GM19468 (cell line): ENCODE measurements around the gene BSG.

ENCODE experiments used
- ATAC-seq: cut with Tn5 transposase; IDR thresholded peaks from one replicate; pipeline ENCODE4 v1.9.1; 2021; ENCODE audit warnings: mild to moderate bottlenecking, moderate library complexity, moderate number of reproducible peaks; ENCODE audit not compliant: unreplicated experiment; ENCODE audit errors: extremely low read depth

The BSG gene

DNA sequence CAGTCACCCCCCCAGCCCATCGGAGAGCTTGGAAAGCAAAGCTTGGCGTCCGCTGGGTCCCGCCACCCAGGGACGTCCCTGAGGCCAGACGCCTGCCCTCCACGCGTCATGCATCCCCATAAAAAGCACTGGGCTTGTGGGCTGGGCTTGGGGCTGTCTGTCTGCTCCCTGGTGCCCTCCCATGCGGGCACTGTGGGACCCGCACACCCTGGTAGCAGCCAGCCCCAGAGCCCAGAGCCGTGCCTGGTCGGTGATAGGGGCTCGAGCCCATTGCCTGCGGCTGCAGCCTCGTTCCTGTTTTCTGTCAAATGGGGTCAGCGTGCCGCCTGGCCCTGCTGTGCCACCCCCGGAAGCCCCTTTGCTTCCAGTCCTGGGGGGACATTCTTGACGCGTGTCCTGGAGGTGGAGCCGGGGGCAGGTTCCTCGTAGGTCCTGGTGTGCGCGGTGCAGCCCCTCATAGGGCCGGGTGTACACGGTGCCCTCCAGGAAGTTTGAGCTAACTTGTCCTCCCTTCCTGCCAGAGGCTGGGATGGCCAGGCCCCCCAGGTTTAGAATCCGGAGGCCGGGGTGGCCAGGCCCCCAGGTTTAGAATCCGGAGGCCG lies 32.9 kb upstream of the BSG start:
- no peak for ATAC-seq

DNA sequence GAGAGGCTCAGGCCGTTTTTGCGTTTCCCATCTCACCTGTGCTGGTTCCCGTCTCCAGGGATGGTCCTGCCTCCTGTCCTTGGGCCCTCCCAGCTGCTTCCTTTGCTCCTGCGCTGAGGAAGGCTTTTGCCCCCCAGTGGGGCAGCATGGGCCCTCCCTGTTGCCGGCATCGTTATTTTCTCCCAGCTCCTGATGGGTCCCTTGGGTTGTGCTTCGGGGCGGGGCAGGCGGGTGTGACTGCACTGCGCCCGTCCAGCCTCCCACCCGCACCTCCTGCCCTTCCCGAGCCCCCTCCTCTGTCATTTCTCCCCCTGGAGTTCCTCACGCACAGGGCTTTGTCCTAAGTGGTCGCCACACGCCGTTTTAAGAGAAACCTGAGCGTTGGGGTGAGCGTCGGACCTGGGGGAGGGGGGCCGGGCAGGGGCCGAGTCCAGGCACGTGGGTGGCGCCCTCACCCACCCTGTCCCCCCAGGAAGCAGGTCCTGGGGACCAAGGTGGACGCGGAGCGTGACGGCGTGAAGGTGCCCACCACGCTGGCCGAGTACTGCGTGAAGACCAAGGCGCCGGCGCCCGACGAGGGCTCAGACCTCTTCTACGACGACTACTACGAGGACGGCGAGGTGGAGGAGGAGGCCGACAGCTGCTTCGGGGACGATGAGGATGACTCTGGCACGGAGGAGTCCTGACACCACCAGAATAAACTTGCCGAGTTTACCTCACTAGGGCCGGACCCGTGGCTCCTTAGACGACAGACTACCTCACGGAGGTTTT lies 31.3 kb upstream of the BSG start:
- no peak for ATAC-seq

DNA sequence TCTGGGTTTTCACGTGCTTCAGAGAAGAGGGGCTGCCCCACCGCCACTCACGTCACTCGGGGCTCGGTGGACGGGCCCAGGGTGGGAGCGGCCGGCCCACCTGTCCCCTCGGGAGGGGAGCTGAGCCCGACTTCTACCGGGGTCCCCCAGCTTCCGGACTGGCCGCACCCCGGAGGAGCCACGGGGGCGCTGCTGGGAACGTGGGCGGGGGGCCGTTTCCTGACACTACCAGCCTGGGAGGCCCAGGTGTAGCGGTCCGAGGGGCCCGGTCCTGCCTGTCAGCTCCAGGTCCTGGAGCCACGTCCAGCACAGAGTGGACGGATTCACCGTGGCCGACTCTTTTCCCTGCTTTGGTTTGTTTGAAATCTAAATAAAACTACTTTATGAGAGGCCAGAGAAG lies 30.7 kb upstream of the BSG start:
- no peak for ATAC-seq

DNA sequence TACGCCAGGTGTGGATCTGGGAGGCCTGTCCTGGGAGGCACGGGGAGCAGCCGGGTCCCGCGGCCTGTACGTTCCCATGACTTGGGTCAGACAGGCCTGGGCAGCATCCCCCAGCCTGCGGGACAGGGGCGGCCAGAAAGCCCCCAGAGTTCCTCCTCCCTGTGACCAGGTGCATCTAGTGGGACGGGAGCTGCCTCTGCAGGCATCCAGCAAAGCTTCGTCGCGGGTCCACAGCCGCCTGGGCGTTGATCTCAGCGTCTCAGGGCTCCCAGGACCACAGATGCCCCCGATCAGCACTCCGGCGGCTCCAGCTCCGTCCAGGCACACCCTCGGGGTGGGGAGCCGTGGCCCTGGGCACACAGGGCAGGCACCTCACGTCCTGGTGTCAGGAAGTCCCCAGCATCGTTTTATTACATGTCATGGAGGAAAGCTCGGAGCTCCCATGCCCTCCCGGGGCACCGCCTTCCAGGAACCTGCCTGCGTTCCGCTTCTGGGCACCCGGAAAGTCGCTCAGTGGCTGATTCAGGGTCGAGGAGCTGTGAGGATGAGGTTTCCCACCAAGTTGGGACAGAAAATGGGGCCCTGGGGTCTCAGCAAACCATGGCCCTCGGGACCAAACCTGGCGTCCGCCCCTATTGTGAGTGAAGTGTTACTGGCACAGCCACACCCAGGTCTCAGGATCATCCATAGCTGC lies 30.1 kb upstream of the BSG start:
- ATAC-seq, result no peak

DNA sequence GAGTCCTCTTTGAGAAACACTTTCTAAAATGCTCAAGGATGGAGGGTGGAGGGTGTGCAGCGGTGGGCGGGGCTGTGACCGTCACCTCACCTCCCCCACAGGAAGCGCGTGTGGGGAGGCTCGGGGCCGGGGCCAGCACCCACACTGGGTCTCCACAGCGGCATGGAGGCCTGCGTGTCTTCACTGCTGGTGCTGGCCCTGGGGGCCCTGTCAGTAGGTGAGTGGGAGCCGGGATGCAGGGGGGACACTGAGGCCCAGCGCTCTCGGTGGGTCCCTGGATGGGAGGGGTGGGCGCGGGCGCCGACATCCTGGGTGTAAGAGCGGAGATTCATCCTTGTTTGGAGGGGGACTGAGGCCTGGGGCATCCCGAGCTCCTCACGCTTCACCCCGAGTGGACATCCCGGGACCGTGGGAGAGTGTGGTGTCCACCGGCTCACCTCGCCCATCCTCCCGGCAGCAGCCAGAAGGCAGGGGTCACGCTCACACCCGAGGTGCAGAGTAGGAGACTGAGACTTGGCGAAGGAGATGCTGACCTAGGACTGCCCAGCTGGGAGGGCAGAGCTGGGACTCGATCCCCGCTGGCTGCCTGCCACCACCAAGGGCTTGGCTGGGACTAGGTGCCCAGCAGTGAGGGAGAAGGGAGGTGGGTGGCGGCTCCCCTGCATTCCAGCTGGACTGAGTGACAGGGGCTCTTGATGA lies 28.3 kb upstream of the BSG start, which contains the start of gene GZMM:
GZMM (plus strand) TSS at position 144 of the 699 bp plus-strand sequence; CDS start at position 163, 19 bp downstream.
- ATAC-seq, result no peak

DNA sequence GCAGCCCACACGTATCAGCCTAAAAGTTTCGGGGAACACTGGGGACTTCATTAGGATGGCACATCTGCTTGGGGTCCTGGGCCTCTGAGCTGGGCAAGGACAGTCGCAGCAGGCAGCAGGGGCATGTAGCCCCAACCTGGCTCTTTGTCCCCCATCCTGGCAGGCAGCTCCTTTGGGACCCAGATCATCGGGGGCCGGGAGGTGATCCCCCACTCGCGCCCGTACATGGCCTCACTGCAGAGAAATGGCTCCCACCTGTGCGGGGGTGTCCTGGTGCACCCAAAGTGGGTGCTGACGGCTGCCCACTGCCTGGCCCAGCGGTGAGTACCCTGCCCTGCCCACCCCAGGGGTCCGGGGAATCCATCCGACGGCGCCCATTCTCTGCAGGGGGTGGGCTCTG lies 25.3 kb upstream of the BSG start:
- ATAC-seq, result no peak

DNA sequence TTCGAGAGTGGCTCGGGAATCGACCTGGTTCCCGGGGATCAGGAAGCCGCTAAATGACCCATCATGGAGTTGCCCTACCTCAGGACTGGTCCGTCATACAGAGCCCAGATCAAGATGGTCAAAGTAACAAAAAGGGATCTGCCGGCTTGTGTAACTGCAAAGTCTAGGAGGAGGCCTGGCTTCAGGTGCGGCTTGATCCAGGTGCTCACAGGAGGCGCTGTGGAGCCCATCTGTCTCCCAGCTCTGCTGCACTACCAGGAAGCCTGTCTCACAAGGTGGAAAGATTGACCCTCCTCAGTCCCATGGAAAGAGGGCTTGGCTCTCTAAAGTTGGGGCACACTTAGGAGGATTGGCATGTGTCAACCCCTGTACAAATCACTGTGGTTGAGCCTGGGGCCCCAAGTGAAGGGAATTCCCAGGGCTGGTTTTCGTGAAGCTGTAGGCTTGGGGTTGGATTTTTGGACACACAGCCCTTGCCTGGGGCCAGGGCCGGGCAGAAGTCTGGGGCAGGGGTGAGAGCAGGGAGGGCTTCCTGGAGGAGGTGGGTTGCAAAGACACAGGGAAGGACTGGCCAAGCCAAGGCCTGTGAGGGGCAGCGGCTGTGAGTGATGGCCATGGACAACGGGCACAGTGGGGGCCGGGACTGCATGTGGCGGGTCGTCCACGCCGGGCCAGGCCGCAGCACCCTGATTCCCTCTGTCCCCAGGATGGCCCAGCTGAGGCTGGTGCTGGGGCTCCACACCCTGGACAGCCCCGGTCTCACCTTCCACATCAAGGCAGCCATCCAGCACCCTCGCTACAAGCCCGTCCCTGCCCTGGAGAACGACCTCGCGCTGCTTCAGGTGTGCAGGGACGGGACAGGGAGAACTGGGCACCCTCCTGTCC lies 24.3 kb upstream of the BSG start:
- no peak for ATAC-seq

DNA sequence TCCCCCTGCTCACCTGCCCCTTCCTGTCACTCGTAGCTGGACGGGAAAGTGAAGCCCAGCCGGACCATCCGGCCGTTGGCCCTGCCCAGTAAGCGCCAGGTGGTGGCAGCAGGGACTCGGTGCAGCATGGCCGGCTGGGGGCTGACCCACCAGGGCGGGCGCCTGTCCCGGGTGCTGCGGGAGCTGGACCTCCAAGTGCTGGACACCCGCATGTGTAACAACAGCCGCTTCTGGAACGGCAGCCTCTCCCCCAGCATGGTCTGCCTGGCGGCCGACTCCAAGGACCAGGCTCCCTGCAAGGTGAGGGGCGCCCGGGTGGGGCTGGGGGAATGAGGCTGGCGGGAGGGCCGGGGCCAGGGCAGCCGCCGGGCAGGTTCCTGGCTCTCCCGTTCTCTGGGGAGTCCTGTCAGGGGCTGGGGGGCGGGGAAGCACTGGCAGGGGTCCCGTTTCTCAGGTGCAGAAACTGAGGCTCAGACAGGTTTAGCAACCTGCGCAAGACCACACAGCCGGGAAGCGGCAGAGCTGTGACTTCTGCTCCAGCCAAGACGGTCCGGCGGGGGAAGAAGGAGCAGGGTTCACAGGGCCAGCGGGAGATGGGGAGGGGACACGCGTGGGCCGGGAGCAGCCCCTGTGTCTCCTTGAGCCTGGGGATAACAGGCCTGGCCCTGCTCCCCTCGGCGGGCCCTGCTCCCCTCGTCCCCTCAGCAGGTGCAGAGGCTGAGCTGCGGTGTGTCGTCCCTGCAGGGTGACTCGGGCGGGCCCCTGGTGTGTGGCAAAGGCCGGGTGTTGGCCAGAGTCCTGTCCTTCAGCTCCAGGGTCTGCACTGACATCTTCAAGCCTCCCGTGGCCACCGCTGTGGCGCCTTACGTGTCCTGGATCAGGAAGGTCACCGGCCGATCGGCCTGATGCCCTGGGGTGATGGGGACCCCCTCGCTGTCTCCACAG lies 23.2 kb upstream of the BSG start:
- no peak for ATAC-seq

DNA sequence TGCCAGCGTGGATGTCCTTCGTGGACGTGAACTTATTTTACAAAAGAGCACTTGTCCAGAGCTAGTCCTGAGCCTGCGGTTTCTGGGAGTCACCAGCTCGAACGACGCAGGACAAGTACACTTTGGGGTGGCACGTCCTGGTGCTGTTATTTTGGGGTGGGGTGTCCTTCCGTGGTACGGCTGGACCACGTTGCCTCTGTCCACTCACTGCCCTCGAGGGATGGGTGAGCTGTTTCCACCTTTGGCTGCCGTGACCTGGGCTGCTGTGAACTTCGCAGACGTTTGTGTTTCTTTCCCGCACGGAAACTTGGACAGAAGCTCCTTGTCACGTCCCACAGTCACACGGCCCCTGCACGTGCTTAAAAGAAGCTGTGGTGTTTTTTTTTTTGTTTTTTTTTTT lies 17.6 kb upstream of the BSG start:
- ATAC-seq, result no peak

DNA sequence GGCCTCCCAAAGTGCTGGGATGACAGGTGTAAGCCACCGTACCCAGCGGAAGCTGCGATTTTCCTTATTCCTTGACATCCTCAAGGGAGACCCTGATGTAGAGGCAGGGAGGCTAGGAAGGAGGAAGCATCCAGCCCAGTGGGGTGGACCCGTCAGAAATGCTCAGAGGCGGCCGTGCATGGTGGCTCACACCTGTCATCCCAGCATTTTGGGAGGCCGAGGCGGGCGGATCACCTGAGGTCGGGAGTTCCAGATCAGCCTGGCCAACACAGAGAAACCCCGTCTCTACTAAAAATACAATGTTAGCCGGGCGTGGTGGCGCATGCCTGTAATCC lies 17.0 kb upstream of the BSG start:
- ATAC-seq, result no peak

DNA sequence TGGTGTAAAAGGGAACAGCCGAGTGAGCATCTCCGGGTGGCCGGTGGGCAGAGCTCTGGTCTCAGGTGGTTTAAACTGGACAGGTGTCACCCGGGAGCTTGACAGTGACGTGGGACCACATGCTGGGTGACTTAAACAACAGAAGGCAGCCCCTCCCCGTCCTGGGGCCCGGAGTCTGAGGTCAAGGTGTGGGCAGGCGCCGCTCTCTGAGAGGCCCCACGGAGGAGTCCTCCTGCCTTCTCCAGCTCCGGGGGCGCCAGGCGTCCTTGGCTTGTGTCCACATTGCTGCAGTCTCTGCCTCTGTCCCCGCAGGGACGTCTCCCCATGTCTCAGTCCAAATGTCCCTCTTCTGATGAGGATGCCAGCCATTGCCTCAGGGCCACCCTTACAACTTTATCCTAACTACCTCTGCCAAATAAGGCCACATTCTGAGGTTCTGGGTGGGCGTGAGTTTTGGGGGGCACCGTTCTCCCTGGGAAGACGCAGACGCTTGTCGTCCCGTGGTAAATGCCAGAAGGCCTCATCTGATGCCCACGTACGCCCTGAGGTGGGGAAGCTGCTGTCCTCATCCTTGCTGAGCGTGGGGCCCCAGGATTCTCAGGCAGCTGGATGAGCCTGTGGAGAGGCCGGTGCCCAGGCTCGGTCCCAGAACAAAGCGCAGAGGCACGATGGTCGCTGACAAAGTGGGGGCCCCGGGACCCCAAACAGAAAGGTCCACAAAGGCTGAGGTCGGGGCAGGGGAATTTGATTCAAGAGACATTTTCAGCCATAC lies 15.6 kb upstream of the BSG start:
- no peak for ATAC-seq

DNA sequence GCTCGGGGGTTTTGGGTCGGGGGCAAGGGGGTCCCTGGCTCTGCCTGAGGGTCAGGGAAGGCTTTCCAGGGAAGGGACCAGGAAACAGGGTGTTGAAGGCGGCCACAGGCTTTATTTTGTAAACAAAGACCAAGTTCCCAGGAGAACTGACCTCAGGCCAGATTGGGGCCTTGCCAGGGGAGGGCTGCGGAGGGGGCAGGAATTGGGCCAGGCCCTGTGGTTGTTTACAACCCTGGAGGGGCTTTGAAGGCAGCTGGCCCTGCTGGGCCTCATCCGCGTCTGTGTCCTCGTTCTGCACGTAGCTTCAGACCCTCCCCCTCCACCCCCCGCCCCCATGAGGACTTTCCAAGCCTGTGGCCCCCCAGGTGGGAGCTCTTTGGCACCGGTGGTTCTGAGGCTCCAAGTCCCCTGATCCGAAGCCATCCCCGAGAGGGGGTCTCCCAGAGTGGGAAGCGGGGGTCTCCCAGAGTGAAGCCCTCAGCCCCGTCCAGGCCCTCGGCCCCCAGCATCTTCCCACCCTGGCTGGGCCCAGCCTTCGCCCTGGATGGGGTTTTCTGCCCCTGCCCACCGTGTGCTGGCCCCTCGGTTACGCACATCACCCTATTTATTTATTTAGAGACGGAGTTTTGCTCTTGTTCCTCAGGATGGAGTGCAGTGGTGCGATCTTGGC lies 13.5 kb upstream of the BSG start:
- no peak for ATAC-seq

DNA sequence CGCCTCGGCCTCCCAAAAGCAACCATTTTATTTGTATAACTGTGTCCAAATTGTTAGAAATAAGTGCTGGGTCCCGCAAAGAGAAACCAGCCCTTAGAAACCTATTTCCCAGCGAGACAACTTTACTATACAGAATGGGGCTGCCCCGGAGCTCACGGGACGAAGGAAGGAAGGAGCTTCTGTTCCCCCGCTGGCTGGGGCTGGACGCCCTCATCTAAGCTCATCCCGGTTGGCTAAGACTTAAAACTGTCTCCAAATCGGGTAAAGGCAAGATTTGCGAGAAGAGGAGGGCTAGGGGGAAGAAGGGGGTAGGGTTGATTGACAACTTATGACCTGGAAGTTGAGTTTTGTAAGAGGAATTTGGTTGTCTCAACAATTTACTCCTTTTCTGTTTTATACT lies 12.3 kb upstream of the BSG start:
- no peak for ATAC-seq

DNA sequence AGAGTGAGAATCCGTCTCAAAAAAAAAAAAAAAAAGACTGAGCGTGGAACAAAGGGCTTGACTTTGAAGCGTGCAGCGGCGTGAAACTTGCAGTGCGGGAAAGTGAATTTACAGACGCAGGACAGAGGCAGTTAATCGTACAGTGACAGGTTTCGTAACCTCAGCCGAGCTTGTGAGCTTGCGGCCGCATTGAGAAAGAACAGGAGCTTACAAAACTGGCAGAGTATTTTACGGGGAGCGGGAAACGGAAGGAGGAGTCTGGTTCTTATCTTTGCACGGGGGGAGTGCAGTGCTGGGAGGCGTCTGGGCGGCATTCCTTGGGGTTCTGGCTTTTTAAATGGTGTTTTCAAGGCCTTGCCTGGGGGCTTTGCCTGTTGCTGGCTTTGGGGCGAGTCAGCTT lies 6.0 kb upstream of the BSG start:
- ATAC-seq, result no peak

DNA sequence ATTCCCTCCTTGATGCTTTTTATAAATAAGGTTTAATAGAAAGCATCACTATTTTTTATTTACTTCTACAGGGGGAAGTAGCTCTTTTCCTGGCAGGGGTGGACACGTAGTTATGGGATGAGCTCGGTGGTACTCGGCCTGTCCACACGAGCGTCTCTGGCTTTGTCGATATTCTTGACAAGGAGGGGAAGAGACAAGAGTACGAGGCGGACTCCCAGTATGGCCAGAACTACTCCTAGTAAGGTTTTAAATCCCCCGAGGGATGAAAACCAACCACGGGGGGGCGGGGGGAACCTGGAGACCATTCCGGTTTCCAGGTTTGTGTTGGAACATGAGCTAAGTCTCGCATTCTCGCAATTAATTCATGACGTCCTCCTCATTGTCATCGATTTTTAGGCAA lies 5.6 kb upstream of the BSG start:
- no peak for ATAC-seq

DNA sequence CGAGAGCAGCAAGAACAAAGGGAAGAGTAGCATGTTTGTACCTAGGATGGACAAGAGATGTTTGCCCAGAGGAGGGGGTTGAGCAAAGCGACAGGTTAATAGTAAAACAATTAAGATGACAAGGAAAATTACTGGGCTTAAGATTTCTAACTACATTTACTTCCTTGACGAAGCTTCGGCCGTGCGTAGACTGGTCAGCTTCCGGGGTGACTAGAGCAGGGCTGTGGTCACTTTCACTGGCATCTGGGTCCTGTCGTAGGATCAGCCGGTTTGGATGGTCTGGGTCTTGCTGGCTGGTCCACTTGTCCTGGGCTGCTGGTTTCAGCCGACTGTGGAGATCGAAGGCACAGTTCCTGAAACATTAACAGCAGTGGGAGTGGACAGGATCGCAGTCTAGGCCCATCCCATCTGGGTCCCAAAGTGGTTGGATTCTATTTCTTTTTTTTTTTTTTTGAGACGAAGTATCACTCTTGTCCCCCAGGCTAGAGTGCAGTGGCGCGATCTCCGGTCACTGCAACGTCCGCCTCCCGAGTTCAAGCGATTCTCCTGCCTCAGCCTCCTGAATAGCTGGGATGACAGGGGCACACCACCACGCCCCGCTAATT lies 5.0 kb upstream of the BSG start:
- no peak for ATAC-seq

DNA sequence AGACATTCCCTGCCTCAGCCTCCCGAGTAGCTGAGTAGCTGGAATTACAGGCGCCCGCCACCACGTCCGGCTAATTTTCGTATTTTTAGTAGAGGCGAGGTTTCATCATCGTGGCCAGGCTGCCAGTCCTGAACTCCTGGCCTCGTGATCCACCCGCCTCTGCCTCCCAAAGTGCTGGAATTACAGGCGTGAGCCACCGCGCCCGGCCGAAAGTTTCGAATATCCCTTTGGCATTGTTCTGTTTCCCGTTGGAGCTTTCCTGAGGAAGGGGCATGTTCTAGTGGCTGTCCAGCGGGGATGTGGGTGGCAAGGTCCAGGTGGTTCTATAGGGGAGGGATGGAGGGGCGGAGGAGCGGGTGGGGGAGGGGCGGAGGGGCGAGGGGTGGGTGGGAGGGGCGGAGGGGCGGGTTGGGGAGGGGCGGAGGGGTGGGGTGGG lies 2.1 kb upstream of the BSG start:
- ATAC-seq, result no peak
